Activated T-cell treated with anti-CD3 and anti-CD28 coated beads, Interleukin-2, amount 50 U/mL, for 4 hours (primary cell): ENCODE results near the gene KDM2A. TPM values are rescaled to one million over a fixed set of nuclear protein-coding genes. Genes with fewer than 3 reads are reported as not detected.
"Not testable (repeated sequence)": the region's sequence is repeated elsewhere in the genome, so short reads cannot be mapped to it uniquely, and the experiment has no call there.

ENCODE experiments used
- ATAC-seq, 2 donors: fragments of 200-7000 bp; cut with Tn5 transposase; one replicate each; pipeline ENCODE4 v1.10.0; 2021
- DNase-seq: peaks from one replicate; pipeline ENCODE4 v3.0.0-alpha.2; 2020
- H3K27me3 Mint-ChIP-seq: one replicate; pipeline ENCODE4 v1.8.0; 2021; ENCODE audit warnings: low read depth, mixed read lengths
- H3K36me3 Mint-ChIP-seq: one replicate; pipeline ENCODE4 v1.8.0; 2022; ENCODE audit warnings: mixed read lengths; ENCODE audit not compliant: insufficient read depth
- H3K4me1 Mint-ChIP-seq: one replicate; pipeline ENCODE4 v1.8.0; 2021; ENCODE audit warnings: low read depth, mixed read lengths
- H3K4me3 Mint-ChIP-seq: one replicate; pipeline ENCODE4 v1.8.0; 2021; ENCODE audit warnings: mild to moderate bottlenecking, moderate library complexity, mixed read lengths
- H3K9me3 Mint-ChIP-seq: one replicate; pipeline ENCODE4 v1.8.0; 2021; ENCODE audit warnings: mixed read lengths
- total RNA-seq, 3 donors: library from RNA; stranded (reverse); gene quantifications; one replicate each; pipeline ENCODE4 v1.2.1, GENCODE V29; 2021

Gene KDM2A
- total RNA-seq, 3 donors from 2014 or later, result 94.2 to 114 (median 104) TPM

- not testable (repeated sequence) for H3K27me3 Mint-ChIP-seq, H3K4me3 Mint-ChIP-seq, ATAC-seq, H3K9me3 Mint-ChIP-seq, DNase-seq, H3K36me3 Mint-ChIP-seq
- H3K4me1 Mint-ChIP-seq, result peaks cover 38% of the 10 kb centered on the region
Measured at GRCh38 chr11:67168911-67169310, 49.8 kb downstream of the KDM2A start.

- H3K36me3 Mint-ChIP-seq, result peaks cover 3% of the 10 kb centered on the region
- H3K4me3 Mint-ChIP-seq, result no peak overlapping the region
- ATAC-seq (no peak), DNase-seq (no peak)
- H3K9me3 Mint-ChIP-seq, result no peaks in the 10 kb centered on the region
- H3K4me1 Mint-ChIP-seq, result peaks cover 32% of the 10 kb centered on the region
- H3K27me3 Mint-ChIP-seq, result no peaks in the 10 kb centered on the region
Measured at GRCh38 chr11:67174311-67174710, 55.2 kb downstream of the KDM2A start.

- Mint-ChIP-seq H3K9me3 (no peaks in the 10 kb centered on the region), H3K4me3 (no peak overlapping the region), H3K4me1 (peaks cover 15% of the 10 kb centered on the region), H3K27me3 (no peaks in the 10 kb centered on the region), H3K36me3 (peaks cover 8% of the 10 kb centered on the region)
- ATAC-seq (no peak), DNase-seq (no peak)
Measured at GRCh38 chr11:67177399-67178281, 58.6 kb downstream of the KDM2A start.

GRCh38 chr11:67178421-67178820 lies 59.4 kb downstream of the KDM2A start:
- Mint-ChIP-seq H3K9me3 (no peaks in the 10 kb centered on the region), H3K4me3 (no peak overlapping the region), H3K4me1 (peaks cover 15% of the 10 kb centered on the region), H3K36me3 (peaks cover 14% of the 10 kb centered on the region), H3K27me3 (no peaks in the 10 kb centered on the region)
- ATAC-seq (no peak), DNase-seq (no peak)

- no peak overlapping the region for H3K4me3 Mint-ChIP-seq
- no peaks in the 10 kb centered on the region for H3K9me3 Mint-ChIP-seq
- peaks cover 15% of the 10 kb centered on the region for H3K4me1 Mint-ChIP-seq
- peaks cover 14% of the 10 kb centered on the region for H3K36me3 Mint-ChIP-seq
- no peaks in the 10 kb centered on the region for H3K27me3 Mint-ChIP-seq
- DNase-seq (no peak), ATAC-seq (no peak)
Measured at GRCh38 chr11:67178878-67179277, 59.8 kb downstream of the KDM2A start.

GRCh38 chr11:67179892-67180490 lies 60.9 kb downstream of the KDM2A start:
- Mint-ChIP-seq H3K4me3 (no peak overlapping the region), H3K4me1 (peaks cover 10% of the 10 kb centered on the region), H3K27me3 (no peaks in the 10 kb centered on the region), H3K9me3 (no peaks in the 10 kb centered on the region), H3K36me3 (peaks cover 19% of the 10 kb centered on the region)
- no peak for DNase-seq
- no peak for ATAC-seq

GRCh38 chr11:67194096-67194495 lies 75.0 kb downstream of the KDM2A start:
- no peak overlapping the region for H3K4me3 Mint-ChIP-seq
- peaks cover 9% of the 10 kb centered on the region for H3K36me3 Mint-ChIP-seq
- no peak for ATAC-seq
- no peak for DNase-seq
- peaks cover 6% of the 10 kb centered on the region for H3K4me1 Mint-ChIP-seq
- H3K27me3 Mint-ChIP-seq, result no peaks in the 10 kb centered on the region
- H3K9me3 Mint-ChIP-seq, result no peaks in the 10 kb centered on the region

- Mint-ChIP-seq H3K36me3 (peaks cover 14% of the 10 kb centered on the region), H3K4me1 (no peaks in the 10 kb centered on the region), H3K27me3 (no peaks in the 10 kb centered on the region), H3K9me3 (no peaks in the 10 kb centered on the region), H3K4me3 (no peak overlapping the region)
- DNase-seq (no peak), ATAC-seq (no peak)
Measured at GRCh38 chr11:67195971-67196456, 77.0 kb downstream of the KDM2A start.

GRCh38 chr11:67197606-67198005 lies 78.5 kb downstream of the KDM2A start:
- no peak for ATAC-seq
- no peaks in the 10 kb centered on the region for H3K27me3 Mint-ChIP-seq

GRCh38 chr11:67198781-67199180 lies 79.7 kb downstream of the KDM2A start:
- ATAC-seq, DNase-seq, H3K9me3 Mint-ChIP-seq, H3K27me3 Mint-ChIP-seq, H3K4me3 Mint-ChIP-seq, H3K4me1 Mint-ChIP-seq: not testable (repeated sequence)
- H3K36me3 Mint-ChIP-seq, result peaks cover 16% of the 10 kb centered on the region

More at GRCh38 chr11:67197606-67198005, 78.5 kb downstream of the KDM2A start:
- H3K4me1 Mint-ChIP-seq, result no peaks in the 10 kb centered on the region
- H3K9me3 Mint-ChIP-seq, result no peaks in the 10 kb centered on the region
- H3K36me3 Mint-ChIP-seq, result peaks cover 14% of the 10 kb centered on the region
- DNase-seq, result no peak
- no peak overlapping the region for H3K4me3 Mint-ChIP-seq

- no peaks in the 10 kb centered on the region for H3K4me1 Mint-ChIP-seq
- no peak for ATAC-seq
- no peaks in the 10 kb centered on the region for H3K9me3 Mint-ChIP-seq
- no peak overlapping the region for H3K4me3 Mint-ChIP-seq
- no peak for DNase-seq
- peaks cover 18% of the 10 kb centered on the region for H3K36me3 Mint-ChIP-seq
- no peaks in the 10 kb centered on the region for H3K27me3 Mint-ChIP-seq
Measured at GRCh38 chr11:67199751-67200150, 80.7 kb downstream of the KDM2A start.

- Mint-ChIP-seq H3K27me3 (no peaks in the 10 kb centered on the region), H3K9me3 (no peaks in the 10 kb centered on the region), H3K4me3 (no peak overlapping the region), H3K4me1 (no peaks in the 10 kb centered on the region), H3K36me3 (peaks cover 18% of the 10 kb centered on the region)
- no peak for ATAC-seq
- DNase-seq, result no peak
Measured at GRCh38 chr11:67202028-67202427, 83.0 kb downstream of the KDM2A start.

GRCh38 chr11:67204822-67205221 lies 85.8 kb downstream of the KDM2A start:
- ATAC-seq, result no peak
- DNase-seq, result no peak
- Mint-ChIP-seq H3K9me3 (no peaks in the 10 kb centered on the region), H3K4me3 (no peak overlapping the region), H3K27me3 (no peaks in the 10 kb centered on the region), H3K36me3 (peaks cover 17% of the 10 kb centered on the region), H3K4me1 (no peaks in the 10 kb centered on the region)

- H3K36me3 Mint-ChIP-seq, result peaks cover 20% of the 10 kb centered on the region
- H3K27me3 Mint-ChIP-seq, ATAC-seq, H3K4me3 Mint-ChIP-seq, DNase-seq, H3K9me3 Mint-ChIP-seq, H3K4me1 Mint-ChIP-seq: not testable (repeated sequence)
Measured at GRCh38 chr11:67209222-67209621, 90.2 kb downstream of the KDM2A start.
